ENCODE data around the gene DERA.
"Not testable (repeated sequence)": the region's sequence is repeated elsewhere in the genome, so short reads cannot be mapped to it uniquely, and the experiment has no call there.

The DERA gene

GRCh38 chr12:15995801-15996200 is 84.7 kb downstream of the DERA start:
- no peak for DNase-seq (ENCODE audit: low read depth, low spot score)
- no peak overlapping the region for H3K4me3 ChIP-seq (ENCODE audit: low read length)

GRCh38 chr12:15996254-15996653 is 85.1 kb downstream of the DERA start:
- H3K4me3 ChIP-seq (ENCODE audit: low read length): no peak overlapping the region
- peak; percentile 2 for DNase-seq (ENCODE audit: low read depth, low spot score)

- no peak overlapping the region for H3K4me3 ChIP-seq (ENCODE audit: low read length)
- no peak for DNase-seq (ENCODE audit: low read depth, low spot score)
Observed at GRCh38 chr12:15996948-15997347, 85.8 kb downstream of the DERA start.

- no peak for DNase-seq (ENCODE audit: low read depth, low spot score)
- no peak overlapping the region for H3K4me3 ChIP-seq (ENCODE audit: low read length)
Observed at GRCh38 chr12:15997910-15998309, 86.8 kb downstream of the DERA start.

GRCh38 chr12:16002880-16003279 is 91.7 kb downstream of the DERA start:
- H3K4me3 ChIP-seq (ENCODE audit: low read length): no peak overlapping the region
- DNase-seq (ENCODE audit: low read depth, low spot score): no peak

GRCh38 chr12:16003460-16003859 is 92.3 kb downstream of the DERA start:
- no peak overlapping the region for H3K4me3 ChIP-seq (ENCODE audit: low read length)
- no peak for DNase-seq (ENCODE audit: low read depth, low spot score)

GRCh38 chr12:16006752-16007151 is 95.6 kb downstream of the DERA start:
- DNase-seq (ENCODE audit: low read depth, low spot score): no peak
- no peak overlapping the region for H3K4me3 ChIP-seq (ENCODE audit: low read length)

- DNase-seq (ENCODE audit: low read depth, low spot score): no peak
- H3K4me3 ChIP-seq (ENCODE audit: low read length): no peak overlapping the region
Observed at GRCh38 chr12:16008421-16008824, 97.3 kb downstream of the DERA start.

- DNase-seq (ENCODE audit: low read depth, low spot score): no peak
- no peak overlapping the region for H3K4me3 ChIP-seq (ENCODE audit: low read length)
Observed at GRCh38 chr12:16012117-16012516, 101.0 kb downstream of the DERA start.

- DNase-seq (ENCODE audit: low read depth, low spot score); H3K4me3 ChIP-seq (ENCODE audit: low read length): not testable (repeated sequence)
Observed at GRCh38 chr12:16013722-16014121, 102.6 kb downstream of the DERA start.

GRCh38 chr12:16014394-16014793 is 103.3 kb downstream of the DERA start:
- not testable (repeated sequence) for DNase-seq (ENCODE audit: low read depth, low spot score); H3K4me3 ChIP-seq (ENCODE audit: low read length)

- no peak for DNase-seq (ENCODE audit: low read depth, low spot score)
Observed at GRCh38 chr12:16016748-16017147, 105.6 kb downstream of the DERA start.

GRCh38 chr12:16018306-16018705 is 107.2 kb downstream of the DERA start:
- no peak for DNase-seq (ENCODE audit: low read depth, low spot score)

More at GRCh38 chr12:16016748-16017147, 105.6 kb downstream of the DERA start:
- no peak overlapping the region for H3K4me3 ChIP-seq (ENCODE audit: low read length)

GRCh38 chr12:16019136-16019535 is 108.0 kb downstream of the DERA start:
- DNase-seq (ENCODE audit: low read depth, low spot score): no peak

More at GRCh38 chr12:16018306-16018705, 107.2 kb downstream of the DERA start:
- no peak overlapping the region for H3K4me3 ChIP-seq (ENCODE audit: low read length)

GRCh38 chr12:16020031-16020430 is 108.9 kb downstream of the DERA start:
- DNase-seq (ENCODE audit: low read depth, low spot score): no peak
- H3K4me3 ChIP-seq (ENCODE audit: low read length): no peak overlapping the region

More at GRCh38 chr12:16019136-16019535, 108.0 kb downstream of the DERA start:
- H3K4me3 ChIP-seq (ENCODE audit: low read length): no peak overlapping the region

GRCh38 chr12:16021026-16021425 is 109.9 kb downstream of the DERA start:
- DNase-seq (ENCODE audit: low read depth, low spot score): no peak
- no peak overlapping the region for H3K4me3 ChIP-seq (ENCODE audit: low read length)

- H3K4me3 ChIP-seq (ENCODE audit: low read length): no peak overlapping the region
- no peak for DNase-seq (ENCODE audit: low read depth, low spot score)
Observed at GRCh38 chr12:16021676-16022075, 110.5 kb downstream of the DERA start.

- H3K4me3 ChIP-seq (ENCODE audit: low read length): no peak overlapping the region
- no peak for DNase-seq (ENCODE audit: low read depth, low spot score)
Observed at GRCh38 chr12:16027002-16027401, 115.9 kb downstream of the DERA start.

- no peak overlapping the region for H3K4me3 ChIP-seq (ENCODE audit: low read length)
- no peak for DNase-seq (ENCODE audit: low read depth, low spot score)
Observed at GRCh38 chr12:16030744-16031143, 119.6 kb downstream of the DERA start.

GRCh38 chr12:16034136-16034817 is 123.1 kb downstream of the DERA start:
- no peak for DNase-seq (ENCODE audit: low read depth, low spot score)
- no peak overlapping the region for H3K4me3 ChIP-seq (ENCODE audit: low read length)

- no peak for DNase-seq (ENCODE audit: low read depth, low spot score)
- H3K4me3 ChIP-seq (ENCODE audit: low read length): no peak overlapping the region
Observed at GRCh38 chr12:16036073-16036472, 124.9 kb downstream of the DERA start.

Data from Jurkat, Clone E6-1 (cell line).